Rectal smooth muscle tissue (tissue), 1 donor: ENCODE measurements around the gene ZNF804A.

Experiments used
- H3K27ac ChIP-seq: one replicate; pipeline ENCODE4 v1.7.0; 2013; ENCODE audit warnings: low read depth, low read length, inconsistent platforms
- H3K27me3 ChIP-seq: one replicate; pipeline ENCODE4 v1.7.0; 2013; ENCODE audit warnings: low read length; ENCODE audit not compliant: control insufficient read depth, insufficient read depth
- H3K36me3 ChIP-seq: one replicate; pipeline ENCODE4 v1.7.0; 2013; ENCODE audit warnings: low read length; ENCODE audit not compliant: control insufficient read depth, insufficient read depth
- H3K4me1 ChIP-seq: one replicate; pipeline ENCODE4 v1.7.0; 2013; ENCODE audit warnings: low read length; ENCODE audit not compliant: control insufficient read depth, insufficient read depth
- H3K4me3 ChIP-seq: one replicate; pipeline ENCODE4 v1.7.0; 2013; ENCODE audit warnings: low read length
- H3K9ac ChIP-seq: one replicate; pipeline ENCODE4 v1.7.0; 2013; ENCODE audit warnings: low read length

Gene ZNF804A

GRCh38 chr2:184624311-184624710 lies 26.0 kb downstream of the ZNF804A start:
- no peaks in the 10 kb centered on the region for H3K36me3 ChIP-seq
- H3K27me3 ChIP-seq: no peaks in the 10 kb centered on the region
- H3K9ac ChIP-seq: no peak overlapping the region
- H3K4me3 ChIP-seq: no peak overlapping the region
- H3K27ac ChIP-seq: no peak overlapping the region
- no peaks in the 10 kb centered on the region for H3K4me1 ChIP-seq

GRCh38 chr2:184628051-184628450 lies 29.7 kb downstream of the ZNF804A start:
- Histone ChIP-seq H3K4me1 (no peaks in the 10 kb centered on the region), H3K4me3 (no peak overlapping the region), H3K27ac (no peak overlapping the region), H3K27me3 (no peaks in the 10 kb centered on the region), H3K9ac (no peak overlapping the region), H3K36me3 (no peaks in the 10 kb centered on the region)

GRCh38 chr2:184633726-184634125 lies 35.4 kb downstream of the ZNF804A start:
- Histone ChIP-seq H3K27me3 (no peaks in the 10 kb centered on the region), H3K9ac (no peak overlapping the region), H3K36me3 (no peaks in the 10 kb centered on the region), H3K4me1 (no peaks in the 10 kb centered on the region), H3K4me3 (no peak overlapping the region), H3K27ac (no peak overlapping the region)

- H3K27me3 ChIP-seq: no peaks in the 10 kb centered on the region
- H3K4me1 ChIP-seq: no peaks in the 10 kb centered on the region
- H3K36me3 ChIP-seq: no peaks in the 10 kb centered on the region
- H3K4me3 ChIP-seq: no peak overlapping the region
- no peak overlapping the region for H3K9ac ChIP-seq
- H3K27ac ChIP-seq: no peak overlapping the region
Observed at GRCh38 chr2:184637781-184638180, 39.5 kb downstream of the ZNF804A start.

GRCh38 chr2:184644685-184645084 lies 46.4 kb downstream of the ZNF804A start:
- H3K9ac ChIP-seq: no peak overlapping the region
- H3K4me3 ChIP-seq: no peak overlapping the region
- no peaks in the 10 kb centered on the region for H3K27me3 ChIP-seq
- no peaks in the 10 kb centered on the region for H3K36me3 ChIP-seq
- no peak overlapping the region for H3K27ac ChIP-seq
- no peaks in the 10 kb centered on the region for H3K4me1 ChIP-seq

GRCh38 chr2:184646177-184646576 lies 47.8 kb downstream of the ZNF804A start:
- Histone ChIP-seq H3K4me3 (no peak overlapping the region), H3K27me3 (no peaks in the 10 kb centered on the region), H3K36me3 (no peaks in the 10 kb centered on the region), H3K4me1 (no peaks in the 10 kb centered on the region), H3K27ac (no peak overlapping the region), H3K9ac (no peak overlapping the region)

- Histone ChIP-seq H3K4me3 (no peak overlapping the region), H3K36me3 (no peaks in the 10 kb centered on the region), H3K9ac (no peak overlapping the region), H3K27me3 (no peaks in the 10 kb centered on the region), H3K4me1 (no peaks in the 10 kb centered on the region), H3K27ac (no peak overlapping the region)
Observed at GRCh38 chr2:184646593-184646992, 48.3 kb downstream of the ZNF804A start.

- H3K4me3 ChIP-seq: no peak overlapping the region
- no peaks in the 10 kb centered on the region for H3K4me1 ChIP-seq
- no peaks in the 10 kb centered on the region for H3K27me3 ChIP-seq
- H3K9ac ChIP-seq: no peak overlapping the region
- H3K27ac ChIP-seq: no peak overlapping the region
- no peaks in the 10 kb centered on the region for H3K36me3 ChIP-seq
Observed at GRCh38 chr2:184654945-184655344, 56.6 kb downstream of the ZNF804A start.

GRCh38 chr2:184677171-184677570 lies 78.8 kb downstream of the ZNF804A start:
- no peaks in the 10 kb centered on the region for H3K27me3 ChIP-seq
- no peaks in the 10 kb centered on the region for H3K4me1 ChIP-seq
- H3K36me3 ChIP-seq: no peaks in the 10 kb centered on the region
- no peak overlapping the region for H3K4me3 ChIP-seq
- no peak overlapping the region for H3K9ac ChIP-seq
- H3K27ac ChIP-seq: no peak overlapping the region

GRCh38 chr2:184679219-184680018 lies 81.1 kb downstream of the ZNF804A start:
- no peak overlapping the region for H3K4me3 ChIP-seq
- no peaks in the 10 kb centered on the region for H3K4me1 ChIP-seq
- H3K36me3 ChIP-seq: no peaks in the 10 kb centered on the region
- H3K27me3 ChIP-seq: no peaks in the 10 kb centered on the region
- no peak overlapping the region for H3K9ac ChIP-seq
- H3K27ac ChIP-seq: no peak overlapping the region

GRCh38 chr2:184680825-184681224 lies 82.5 kb downstream of the ZNF804A start:
- Histone ChIP-seq H3K27ac (no peak overlapping the region), H3K27me3 (no peaks in the 10 kb centered on the region), H3K4me1 (no peaks in the 10 kb centered on the region), H3K9ac (no peak overlapping the region), H3K4me3 (no peak overlapping the region), H3K36me3 (no peaks in the 10 kb centered on the region)

GRCh38 chr2:184681642-184682321 lies 83.5 kb downstream of the ZNF804A start:
- no peak overlapping the region for H3K4me3 ChIP-seq
- no peaks in the 10 kb centered on the region for H3K27me3 ChIP-seq
- H3K27ac ChIP-seq: no peak overlapping the region
- H3K9ac ChIP-seq: no peak overlapping the region
- H3K4me1 ChIP-seq: no peaks in the 10 kb centered on the region
- no peaks in the 10 kb centered on the region for H3K36me3 ChIP-seq

GRCh38 chr2:184683911-184684310 lies 85.6 kb downstream of the ZNF804A start:
- no peak overlapping the region for H3K27ac ChIP-seq
- H3K9ac ChIP-seq: no peak overlapping the region
- H3K4me1 ChIP-seq: no peaks in the 10 kb centered on the region
- no peak overlapping the region for H3K4me3 ChIP-seq
- H3K36me3 ChIP-seq: no peaks in the 10 kb centered on the region
- H3K27me3 ChIP-seq: no peaks in the 10 kb centered on the region
